ENCODE results near the gene KLHL29. TPM values are rescaled to one million over a fixed set of nuclear protein-coding genes. Genes with fewer than 3 reads are reported as not detected.
A peak's percentile ranks its signal among the peaks of the same experiment; 100 is the strongest.

Gene KLHL29
- total and polyA plus RNA-seq, 8 donors, result 1.8 to 10.5 (median 2.8) TPM

- intact Hi-C loops (cut with DNase I), result no loop called here
- TF ChIP-seq CTCF (IDR thresholded peaks at IDR 0.05), result no peak
- H3K4me1 ChIP-seq, result no peaks in the 10 kb centered on the region
- peak; percentile 71 for ATAC-seq
- peak overlapping the region in 1 of 2 donors; percentile 16 for H3K4me3 ChIP-seq
- no peaks in the 10 kb centered on the region for H3K9me3 ChIP-seq
- H3K36me3 ChIP-seq, result no peaks in the 10 kb centered on the region
- no peak overlapping the region for H3K27ac ChIP-seq
- H3K27me3 ChIP-seq, result peaks cover 0 to 33% of the 10 kb centered on the region in 2 donors
- peak in 2 of 4 donors; percentile 63 to 76 for DNase-seq
Observed at GRCh38 chr2:23662941-23663920, 278.3 kb downstream of the KLHL29 start.

GRCh38 chr2:23664066-23664788 is 279.2 kb downstream of the KLHL29 start:
- Histone ChIP-seq H3K4me1 (no peaks in the 10 kb centered on the region), H3K27ac (no peak overlapping the region), H3K9me3 (no peaks in the 10 kb centered on the region), H3K27me3 (peaks cover 0 to 33% of the 10 kb centered on the region in 2 donors), H3K4me3 (no peak overlapping the region), H3K36me3 (no peaks in the 10 kb centered on the region)
- ATAC-seq, result no peak
- intact Hi-C loops (cut with DNase I), result no loop called here
- TF ChIP-seq CTCF (IDR thresholded peaks at IDR 0.05), result no peak
- peak in 1 of 4 donors; percentile 40 for DNase-seq

GRCh38 chr2:23666241-23666979 is 281.4 kb downstream of the KLHL29 start:
- no peak overlapping the region for H3K27ac ChIP-seq
- TF ChIP-seq CTCF (IDR thresholded peaks at IDR 0.05), result no peak
- DNase-seq, result peak in 1 of 4 donors; percentile 46
- no peak overlapping the region for H3K4me3 ChIP-seq
- H3K36me3 ChIP-seq, result no peaks in the 10 kb centered on the region
- H3K27me3 ChIP-seq, result peaks cover 0 to 33% of the 10 kb centered on the region in 2 donors
- intact Hi-C loops (cut with DNase I), result no loop called here
- ATAC-seq, result no peak
- H3K9me3 ChIP-seq, result no peaks in the 10 kb centered on the region
- no peaks in the 10 kb centered on the region for H3K4me1 ChIP-seq

- H3K36me3 ChIP-seq, result no peaks in the 10 kb centered on the region
- ATAC-seq (no peak), DNase-seq (no peak)
- H3K27ac ChIP-seq, result no peak overlapping the region
- no peak for TF ChIP-seq CTCF (IDR thresholded peaks at IDR 0.05)
- H3K4me1 ChIP-seq, result no peaks in the 10 kb centered on the region
- peaks cover 0 to 27% of the 10 kb centered on the region in 2 donors for H3K27me3 ChIP-seq
- no peak overlapping the region for H3K4me3 ChIP-seq
- intact Hi-C loops (cut with DNase I), result no loop called here
- no peaks in the 10 kb centered on the region for H3K9me3 ChIP-seq
Observed at GRCh38 chr2:23666980-23667357, 282.0 kb downstream of the KLHL29 start.
